AG20443 (cell line): ENCODE data around the gene IL13.
"Not testable (repeated sequence)": the region's sequence is repeated elsewhere in the genome, so short reads cannot be mapped to it uniquely, and the experiment has no call there.

Source experiments
- DNase-seq: peaks from one replicate; pipeline ENCODE4 v3.0.0; 2012; ENCODE audit warnings: low spot score, mixed read lengths

The IL13 gene

GRCh38 chr5:132688536-132689339 lies 30.8 kb downstream of the IL13 start:
- no peak for DNase-seq

GRCh38 chr5:132689513-132689912 lies 31.5 kb downstream of the IL13 start:
- no peak for DNase-seq

DNA sequence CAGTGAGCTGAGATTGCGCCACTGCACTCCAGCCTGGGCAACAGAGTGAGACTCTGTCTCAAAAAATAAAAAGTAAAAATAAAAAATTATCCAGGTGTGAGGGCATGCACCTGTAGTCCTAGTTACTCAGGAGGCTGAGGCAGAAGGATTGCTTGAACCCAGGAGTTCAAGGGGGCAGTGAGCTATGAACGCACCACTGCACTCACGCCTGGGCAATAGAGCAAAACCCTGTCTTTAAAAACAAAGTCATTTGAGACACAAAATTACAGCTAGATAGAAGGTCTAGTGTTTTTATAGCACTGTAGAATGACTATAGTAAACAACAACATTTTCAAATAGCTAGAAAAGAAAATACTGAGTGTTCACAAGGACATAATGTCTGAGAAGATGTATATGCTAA lies 32.2 kb downstream of the IL13 start:
- no peak for DNase-seq

- DNase-seq, result not testable (repeated sequence)
Measured at GRCh38 chr5:132691755-132692631, 34.0 kb downstream of the IL13 start.

DNA sequence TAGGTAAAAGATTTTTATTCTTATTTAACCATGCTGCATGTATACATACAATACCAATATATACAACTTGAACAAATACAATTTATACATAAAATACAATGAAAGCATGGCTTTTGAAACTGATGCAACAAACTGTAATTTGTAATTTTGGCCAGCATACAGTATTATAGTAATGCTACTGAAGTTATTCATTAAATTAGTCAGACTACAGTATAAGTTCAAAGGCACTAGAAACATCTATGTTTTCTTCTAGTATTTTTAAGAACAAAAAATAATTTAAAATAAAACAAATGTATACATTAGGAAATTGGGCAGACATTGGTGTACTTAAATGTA lies 34.6 kb downstream of the IL13 start:
- DNase-seq, result no peak

DNA sequence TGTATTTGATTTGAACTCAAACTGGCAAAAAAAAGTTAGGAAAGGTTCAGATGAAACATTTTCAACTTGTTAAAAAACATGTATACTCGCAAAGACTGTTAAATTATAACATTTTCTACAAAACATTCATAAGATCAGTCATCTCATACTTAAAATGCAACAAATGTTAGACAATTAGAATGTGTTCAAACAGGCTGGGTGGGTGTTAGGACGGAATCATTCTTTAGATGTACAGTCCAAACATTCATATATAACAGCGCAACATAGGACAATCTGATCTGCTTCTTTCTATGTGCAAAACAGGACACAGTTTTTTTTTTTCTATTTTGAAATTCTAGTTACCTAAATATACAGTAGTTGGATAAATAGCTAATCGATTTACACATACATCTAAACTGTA lies 38.0 kb downstream of the IL13 start:
- DNase-seq, result no peak

- DNase-seq, result peak; percentile 45
Measured at GRCh38 chr5:132704875-132705274, 46.9 kb downstream of the IL13 start.

DNA sequence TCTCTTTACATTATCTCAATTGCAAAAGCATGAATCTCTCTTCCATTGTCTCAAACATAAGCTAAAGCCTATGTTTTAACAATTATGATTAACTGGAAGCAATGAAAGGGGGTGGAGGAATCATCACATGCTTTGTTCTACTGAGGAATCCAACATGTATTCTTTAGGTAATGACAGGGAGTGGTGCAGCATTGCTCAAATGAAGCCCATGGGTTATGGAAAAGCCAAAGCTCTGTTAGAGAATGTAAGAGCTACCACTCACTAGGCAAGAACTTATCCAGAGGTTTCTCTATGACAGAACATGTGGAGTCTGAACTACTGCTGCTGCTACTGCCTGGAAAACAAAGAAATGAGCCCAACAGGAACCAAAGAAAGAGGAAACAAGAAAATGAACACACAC lies 50.7 kb downstream of the IL13 start:
- DNase-seq, result no peak
